Tibial nerve (tissue), 4 donors: ENCODE results near the gene CHP2. TPM values are rescaled to one million over a fixed set of nuclear protein-coding genes. Genes with fewer than 3 reads are reported as not detected.
"Not testable (repeated sequence)": the region's sequence is repeated elsewhere in the genome, so short reads cannot be mapped to it uniquely, and the experiment has no call there.

ENCODE experiments used
- DNase-seq, 2 donors: peaks; one replicate each; pipeline ENCODE4 v3.0.0-alpha.2; 2019; ENCODE audit warnings: low spot score in 2 of 2
- H3K27ac ChIP-seq, 4 donors: fragments of 200-600 bp; sonication (generic) in 3 of 4; one replicate each; pipeline ENCODE4 v1.5.1; 2017 to 2019; ENCODE audit warnings: mild to moderate bottlenecking in 1 of 4
- H3K27me3 ChIP-seq, 2 donors: fragments of 200-600 bp; sonication (generic) in 1 of 2; one replicate each; pipeline versions ENCODE4 v1.5.1 to v1.6.0; 2017 to 2019
- H3K36me3 ChIP-seq, 3 donors: fragments of 200-600 bp; sonication (generic); one replicate each; pipeline ENCODE4 v1.5.1; 2018 to 2019
- H3K4me1 ChIP-seq, 4 donors: fragments of 200-600 bp; sonication (generic) in 3 of 4; one replicate each; pipeline ENCODE4 v1.5.1; 2017 to 2019
- H3K4me3 ChIP-seq, 4 donors: fragments of 200-600 bp; sonication (generic) in 3 of 4; one replicate each; pipeline ENCODE4 v1.5.1; 2017 to 2019; ENCODE audit warnings: mild to moderate bottlenecking in 1 of 4, moderate library complexity in 1 of 4
- H3K9me3 ChIP-seq, 4 donors: fragments of 200-600 bp; sonication (generic) in 3 of 4; one replicate each; pipeline ENCODE4 v1.5.1; 2017 to 2019
- EP300 ChIP-seq, 2 donors: sonication (generic); formaldehyde crosslinking; IDR thresholded peaks; one replicate each; pipeline ENCODE4 v1.6.1; 2017; ENCODE audit warnings: antibody characterized with exemption in 2 of 2, mild to moderate bottlenecking in 1 of 2
- POLR2A ChIP-seq, 2 donors: fragments of 450-650 bp; IDR thresholded peaks; one replicate each; pipeline ENCODE4 v1.6.1; 2017; ENCODE audit warnings: antibody characterized with exemption in 2 of 2, mild to moderate bottlenecking in 2 of 2, moderate library complexity in 2 of 2
- WGBS, 2 donors: methylation state at CpG; one replicate each; pipeline ENCODE4 v1.1.5; 2018; 5-methylcytosine and 5-hydroxymethylcytosine counted together
- total RNA-seq, 4 donors: library from RNA; depleted of rRNA; stranded (reverse); fragments of >200 nt; gene quantifications; one replicate each; pipeline ENCODE4 v1.1.0, GENCODE V29; 2016
- TF ChIP-seq, protein P1 (sequence below), 5 experiments: fragments of 200-600 bp in 3 of 5; fragments of 450-650 bp in 2 of 5; sonication (generic) in 3 of 5; IDR thresholded peaks; one replicate each; pipeline ENCODE4 v1.5.1; 2016 to 2019; ENCODE audit warnings: antibody characterized with exemption in 5 of 5, mild to moderate bottlenecking in 3 of 5, moderate library complexity in 2 of 5

The CHP2 gene
- total RNA-seq, 4 donors from 2014 or later = 1.8 to 15.5 (median 7.5) TPM

DNA sequence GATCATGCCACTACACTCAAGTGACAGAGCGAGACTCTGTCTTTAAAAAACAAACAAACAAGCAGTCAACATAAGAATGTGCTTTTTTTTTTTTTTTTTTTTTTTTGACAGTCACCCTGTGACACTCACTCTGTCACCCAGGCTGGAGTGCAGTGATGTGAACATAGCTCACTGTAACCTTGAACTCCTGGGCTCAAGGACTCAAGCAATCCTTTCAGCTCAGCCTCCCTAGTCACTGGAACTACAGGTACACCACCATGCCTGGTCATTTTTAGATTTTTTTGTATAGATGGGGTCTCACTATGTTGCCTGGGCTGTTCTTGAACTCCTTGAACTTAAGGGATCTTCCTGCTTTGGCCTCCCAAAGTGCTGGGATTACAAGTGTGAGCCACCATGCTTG lies 15.3 kb upstream of the CHP2 start:
- Histone ChIP-seq H3K27me3 (no peaks in the 10 kb centered on the region), H3K36me3 (no peaks in the 10 kb centered on the region), H3K27ac (no peak overlapping the region), H3K4me1 (no peaks in the 10 kb centered on the region), H3K4me3 (no peak overlapping the region), H3K9me3 (peaks cover 0 to 4% (median 0%) of the 10 kb centered on the region in 4 donors)
- DNase-seq = no peak
- 74 to 89% methylated on average over 1 of the region's 1 CpG for WGBS, 2 donors
- TF ChIP-seq POLR2A (IDR thresholded peaks at IDR 0.05) (no peak), EP300 (IDR thresholded peaks at IDR 0.05) (no peak)
- TF ChIP-seq, protein P1, sequence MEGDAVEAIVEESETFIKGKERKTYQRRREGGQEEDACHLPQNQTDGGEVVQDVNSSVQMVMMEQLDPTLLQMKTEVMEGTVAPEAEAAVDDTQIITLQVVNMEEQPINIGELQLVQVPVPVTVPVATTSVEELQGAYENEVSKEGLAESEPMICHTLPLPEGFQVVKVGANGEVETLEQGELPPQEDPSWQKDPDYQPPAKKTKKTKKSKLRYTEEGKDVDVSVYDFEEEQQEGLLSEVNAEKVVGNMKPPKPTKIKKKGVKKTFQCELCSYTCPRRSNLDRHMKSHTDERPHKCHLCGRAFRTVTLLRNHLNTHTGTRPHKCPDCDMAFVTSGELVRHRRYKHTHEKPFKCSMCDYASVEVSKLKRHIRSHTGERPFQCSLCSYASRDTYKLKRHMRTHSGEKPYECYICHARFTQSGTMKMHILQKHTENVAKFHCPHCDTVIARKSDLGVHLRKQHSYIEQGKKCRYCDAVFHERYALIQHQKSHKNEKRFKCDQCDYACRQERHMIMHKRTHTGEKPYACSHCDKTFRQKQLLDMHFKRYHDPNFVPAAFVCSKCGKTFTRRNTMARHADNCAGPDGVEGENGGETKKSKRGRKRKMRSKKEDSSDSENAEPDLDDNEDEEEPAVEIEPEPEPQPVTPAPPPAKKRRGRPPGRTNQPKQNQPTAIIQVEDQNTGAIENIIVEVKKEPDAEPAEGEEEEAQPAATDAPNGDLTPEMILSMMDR (IDR thresholded peaks at IDR 0.05) = no peak

DNA sequence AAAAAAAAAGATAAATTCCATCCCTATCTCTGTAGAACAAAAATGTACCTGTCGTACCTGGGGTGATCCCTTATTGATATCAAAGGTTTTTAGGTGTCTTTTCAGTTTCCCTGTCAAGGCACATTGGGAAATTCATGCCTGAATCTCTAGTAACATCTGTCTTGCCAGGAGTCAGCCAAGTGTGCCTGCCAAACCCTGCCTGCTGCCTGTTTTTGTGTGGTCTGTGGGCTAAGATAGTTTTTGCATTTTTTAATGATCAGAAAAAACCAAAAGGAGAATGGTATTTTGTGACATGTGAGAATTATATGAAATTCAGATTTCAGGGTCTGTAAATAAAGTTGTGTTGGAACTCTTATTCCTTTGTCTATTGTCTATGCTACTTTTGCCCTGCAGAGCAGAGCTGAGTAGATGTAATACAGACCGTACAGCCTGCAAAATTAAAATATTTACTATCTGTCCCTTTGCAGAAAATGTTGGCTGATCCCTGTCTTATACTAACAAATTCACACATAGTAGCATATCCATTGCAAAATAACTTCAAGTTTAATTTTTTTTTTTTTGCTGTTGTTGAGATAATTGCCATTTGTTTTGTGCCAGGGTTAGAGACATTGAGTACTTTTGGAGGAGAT lies 13.0 kb upstream of the CHP2 start:
- TF ChIP-seq, protein P1 (IDR thresholded peaks at IDR 0.05) = no peak
- TF ChIP-seq POLR2A (IDR thresholded peaks at IDR 0.05) = no peak
- no peak for TF ChIP-seq EP300 (IDR thresholded peaks at IDR 0.05)
- WGBS, 2 donors = 44 to 45% methylated on average over 2 of the region's 2 CpGs
- H3K36me3 ChIP-seq = no peaks in the 10 kb centered on the region
- no peaks in the 10 kb centered on the region for H3K4me1 ChIP-seq
- H3K4me3 ChIP-seq = no peak overlapping the region
- H3K9me3 ChIP-seq = peaks cover 0 to 8% (median 0%) of the 10 kb centered on the region in 4 donors
- no peak for DNase-seq
- no peak overlapping the region for H3K27ac ChIP-seq
- H3K27me3 ChIP-seq = no peaks in the 10 kb centered on the region

DNA sequence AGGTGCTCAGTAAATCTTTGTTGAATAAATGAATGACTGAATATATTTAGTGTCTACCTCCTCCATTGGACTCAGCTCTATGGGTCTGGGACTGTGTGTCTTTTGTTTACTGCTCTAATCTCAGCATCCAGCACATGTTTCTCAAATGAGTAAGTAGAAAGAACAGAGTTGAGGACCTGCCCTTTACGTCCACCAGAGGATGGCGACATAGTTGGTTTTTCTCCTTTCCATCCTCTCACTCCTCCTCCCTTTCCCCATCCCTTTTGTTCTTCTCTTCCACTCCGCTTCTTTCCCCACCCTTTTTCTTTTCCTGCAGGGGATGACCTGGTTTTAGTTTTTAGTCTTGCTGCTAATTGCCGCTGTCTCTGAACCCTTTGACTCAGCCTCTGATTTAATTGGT lies 12.1 kb upstream of the CHP2 start:
- WGBS, 2 donors = 27 to 35% methylated on average over 4 of the region's 4 CpGs

DNA sequence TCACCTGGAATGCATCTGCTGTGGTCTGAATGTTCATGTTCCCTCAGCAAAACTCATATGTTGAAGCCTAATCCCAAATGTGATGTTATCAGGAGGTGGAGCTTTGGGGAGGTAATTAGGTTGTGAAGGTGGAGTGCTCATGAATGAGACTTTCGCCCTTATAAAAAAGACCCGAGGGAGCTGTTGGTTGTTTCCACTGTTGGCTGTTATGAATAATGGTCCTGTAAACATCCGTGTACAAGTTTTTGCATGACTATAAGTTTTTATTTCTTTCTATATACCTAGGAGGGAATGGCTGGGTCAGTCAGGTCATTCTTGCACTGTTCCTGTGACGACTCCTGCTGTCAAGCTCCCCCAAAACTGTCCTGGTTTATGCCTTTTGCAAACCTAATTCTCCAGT lies 9.6 kb upstream of the CHP2 start:
- WGBS, 2 donors = 79 to 82% methylated on average over 4 of the region's 4 CpGs
- H3K4me3 ChIP-seq = no peak overlapping the region
- peaks cover 0 to 8% (median 0%) of the 10 kb centered on the region in 4 donors for H3K9me3 ChIP-seq
- TF ChIP-seq, protein P1 (IDR thresholded peaks at IDR 0.05) = no peak
- TF ChIP-seq POLR2A (IDR thresholded peaks at IDR 0.05) (no peak), EP300 (IDR thresholded peaks at IDR 0.05) (no peak)
- no peaks in the 10 kb centered on the region for H3K4me1 ChIP-seq
- H3K36me3 ChIP-seq = no peaks in the 10 kb centered on the region
- no peak for DNase-seq
- no peaks in the 10 kb centered on the region for H3K27me3 ChIP-seq
- no peak overlapping the region for H3K27ac ChIP-seq

More for the DNA sequence above, 12.1 kb upstream of the CHP2 start:
- H3K27me3 ChIP-seq = no peaks in the 10 kb centered on the region
- H3K27ac ChIP-seq = no peak overlapping the region
- no peak overlapping the region for H3K4me3 ChIP-seq
- peaks cover 0 to 8% (median 0%) of the 10 kb centered on the region in 4 donors for H3K9me3 ChIP-seq
- no peaks in the 10 kb centered on the region for H3K36me3 ChIP-seq
- no peak for DNase-seq
- H3K4me1 ChIP-seq = no peaks in the 10 kb centered on the region
- TF ChIP-seq, protein P1 (IDR thresholded peaks at IDR 0.05) = no peak
- no peak for TF ChIP-seq EP300 (IDR thresholded peaks at IDR 0.05)
- TF ChIP-seq POLR2A (IDR thresholded peaks at IDR 0.05) = no peak

DNA sequence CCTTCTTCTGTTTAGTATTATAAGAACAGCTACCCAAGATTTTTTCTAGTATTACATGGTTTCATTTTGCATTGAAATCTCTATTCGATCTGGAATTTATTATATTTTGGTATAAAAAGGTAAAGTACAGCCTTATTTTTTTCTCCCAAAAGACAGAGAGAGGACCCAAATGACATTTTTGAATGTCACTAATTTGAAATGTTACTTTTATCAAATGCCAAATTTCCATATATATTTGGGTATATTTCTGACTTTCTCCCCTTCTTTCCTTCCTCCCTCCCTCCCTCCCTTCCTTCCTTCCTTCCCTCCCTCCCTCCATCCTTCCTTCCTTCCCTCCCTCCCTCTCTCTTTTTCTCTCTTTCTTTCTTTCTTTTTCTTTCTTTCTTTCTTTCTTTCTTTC lies 6.2 kb upstream of the CHP2 start:
- H3K4me1 ChIP-seq = no peaks in the 10 kb centered on the region
- DNase-seq = no peak
- no peak overlapping the region for H3K4me3 ChIP-seq
- no peaks in the 10 kb centered on the region for H3K27me3 ChIP-seq
- no peak overlapping the region for H3K27ac ChIP-seq
- H3K9me3 ChIP-seq = peaks cover 0 to 3% (median 0%) of the 10 kb centered on the region in 4 donors
- TF ChIP-seq POLR2A (IDR thresholded peaks at IDR 0.05) = no peak
- TF ChIP-seq EP300 (IDR thresholded peaks at IDR 0.05) = no peak
- H3K36me3 ChIP-seq = no peaks in the 10 kb centered on the region
- WGBS, 2 donors = 68 to 78% methylated on average over 1 of the region's 1 CpG

DNA sequence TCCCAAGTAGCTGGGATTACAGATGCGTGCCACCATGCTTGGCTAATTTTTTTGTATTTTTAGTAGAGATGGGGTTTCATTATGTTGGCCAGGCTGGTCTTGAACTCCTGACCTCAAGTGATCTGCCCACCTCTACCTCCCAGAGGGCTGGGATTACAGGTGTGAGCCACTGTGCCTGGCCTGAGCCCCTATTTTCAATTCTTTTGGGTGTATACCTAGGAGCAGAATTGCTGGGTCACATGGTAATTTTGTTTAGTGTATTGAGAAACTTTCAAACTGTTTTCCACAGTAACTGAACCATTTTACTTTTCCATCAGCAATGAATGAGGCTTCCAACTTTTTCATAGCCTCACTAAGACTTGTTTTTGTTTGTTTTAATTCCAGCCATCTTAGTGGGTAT lies 3.8 kb upstream of the CHP2 start:
- Histone ChIP-seq H3K4me1 (peaks cover 0 to 14% (median 4%) of the 10 kb centered on the region in 4 donors), H3K27me3 (peaks cover 0 to 16% of the 10 kb centered on the region in 2 donors)
- WGBS, 2 donors = 93 to 100% methylated on average over 1 of the region's 1 CpG
- not testable (repeated sequence) for H3K9me3 ChIP-seq, H3K4me3 ChIP-seq, DNase-seq, H3K36me3 ChIP-seq, H3K27ac ChIP-seq
